Measurements from ENCODE around the gene RC3H1. TPM values are rescaled to one million over a fixed set of nuclear protein-coding genes. Genes with fewer than 3 reads are reported as not detected.
A peak's percentile ranks its signal among the peaks of the same experiment; 100 is the strongest.
"Not testable (repeated sequence)": the region's sequence is repeated elsewhere in the genome, so short reads cannot be mapped to it uniquely, and the experiment has no call there.

The RC3H1 gene
- total and polyA plus RNA-seq, 3 experiments from 2014 or later, result 5.4 to 40.5 (median 39.7) TPM

- Mint-ChIP-seq H3K27me3 (no peaks in the 10 kb centered on the region), H3K9me3 (no peaks in the 10 kb centered on the region), H3K4me1 (peaks cover 57 to 86% (median 83%) of the 10 kb centered on the region in 3 donors), H3K4me3 (no peak overlapping the region), H3K36me3 (peaks cover 4 to 20% (median 7%) of the 10 kb centered on the region in 3 donors), H3K27ac (peak overlapping the region in 1 of 8 donors; percentile 47)
- ChIA-PET CTCF (no interaction called here), POLR2A (no interaction called here)
- Histone ChIP-seq H3K27me3 (ENCODE audit: insufficient read depth, low read length, poor library complexity, severe bottlenecking) (no peaks in the 10 kb centered on the region), H3K9me3 (ENCODE audit: low read length) (no peaks in the 10 kb centered on the region), H3K36me3 (ENCODE audit: insufficient read depth, low read length) (peaks cover 4% of the 10 kb centered on the region), H3K4me3 (ENCODE audit: low read length) (no peak overlapping the region), H3K27ac (ENCODE audit: low read depth, low read length) (no peak overlapping the region), H3K4me1 (ENCODE audit: insufficient read depth, low read length) (peaks cover 13% of the 10 kb centered on the region)
- DNase-seq, result no peak
These were observed 17.1 kb downstream of the RC3H1 start for GRCh38 chr1:174005032-174005431.

DNA sequence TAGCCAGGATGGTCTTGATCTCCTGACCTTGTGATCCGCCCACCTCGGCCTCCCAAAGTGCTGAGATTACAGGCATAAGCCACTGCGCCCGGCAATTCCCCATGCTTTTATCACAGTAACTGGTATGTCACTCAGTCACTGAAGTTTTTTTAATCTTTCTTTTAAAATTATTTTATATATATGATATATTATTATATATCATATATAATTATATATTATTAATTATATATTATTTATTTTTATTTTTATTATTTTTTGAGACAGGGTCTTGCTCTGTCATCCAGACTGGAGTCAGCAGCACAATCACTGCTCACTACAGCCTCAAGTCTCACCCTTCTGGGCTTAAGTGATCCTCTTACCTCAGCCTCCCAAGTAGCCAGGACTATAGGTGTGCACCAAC lies 18.3 kb downstream of the RC3H1 start:
- no peaks in the 10 kb centered on the region for H3K27me3 ChIP-seq (ENCODE audit: insufficient read depth, low read length, poor library complexity, severe bottlenecking)
- H3K4me3 ChIP-seq (ENCODE audit: low read length), result no peak overlapping the region
- POLR2A ChIA-PET, result no interaction called here
- Mint-ChIP-seq H3K27me3 (no peaks in the 10 kb centered on the region), H3K27ac (peak overlapping the region in 1 of 8 donors; percentile 24), H3K36me3 (peaks cover 4 to 18% (median 7%) of the 10 kb centered on the region in 3 donors), H3K4me1 (peaks cover 57 to 85% (median 79%) of the 10 kb centered on the region in 3 donors), H3K9me3 (no peaks in the 10 kb centered on the region), H3K4me3 (peak overlapping the region in 1 of 7 donors; percentile 23)
- H3K36me3 ChIP-seq (ENCODE audit: insufficient read depth, low read length), result peaks cover 4% of the 10 kb centered on the region
- no peak overlapping the region for H3K27ac ChIP-seq (ENCODE audit: low read depth, low read length)
- H3K9me3 ChIP-seq (ENCODE audit: low read length), result no peaks in the 10 kb centered on the region
- H3K4me1 ChIP-seq (ENCODE audit: insufficient read depth, low read length), result peaks cover 10% of the 10 kb centered on the region
- CTCF ChIA-PET, result no interaction called here
- no peak for DNase-seq

DNA sequence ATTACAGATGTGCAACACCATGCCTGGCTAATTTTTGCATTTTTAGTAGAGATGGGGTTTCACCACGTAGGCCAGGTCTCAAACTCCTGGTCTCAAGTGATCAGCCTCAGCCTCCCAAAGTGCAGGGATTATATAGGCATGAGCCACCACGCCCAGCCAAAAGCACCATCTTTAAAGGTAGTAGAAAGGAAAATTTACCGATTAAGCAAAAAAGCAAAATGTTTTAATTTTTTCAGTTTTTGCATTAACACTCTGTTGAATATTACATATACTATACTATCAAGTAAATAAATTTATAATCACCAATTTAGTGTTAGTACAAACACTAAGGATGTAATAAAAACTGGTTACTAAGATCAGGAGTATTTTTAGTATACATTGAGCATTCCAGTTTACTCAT lies 20.6 kb downstream of the RC3H1 start:
- ChIA-PET POLR2A (no interaction called here), CTCF (no interaction called here)
- H3K36me3 Mint-ChIP-seq, result peaks cover 0 to 13% (median 2%) of the 10 kb centered on the region in 3 donors
- peaks cover 10% of the 10 kb centered on the region for H3K4me1 ChIP-seq (ENCODE audit: insufficient read depth, low read length)
- no peak overlapping the region for H3K27ac ChIP-seq (ENCODE audit: low read depth, low read length)
- no peaks in the 10 kb centered on the region for H3K36me3 ChIP-seq (ENCODE audit: insufficient read depth, low read length)
- no peaks in the 10 kb centered on the region for H3K27me3 Mint-ChIP-seq
- H3K4me3 Mint-ChIP-seq, result no peak overlapping the region
- H3K27me3 ChIP-seq (ENCODE audit: insufficient read depth, low read length, poor library complexity, severe bottlenecking), result no peaks in the 10 kb centered on the region
- DNase-seq, result no peak
- peaks cover 59 to 87% (median 78%) of the 10 kb centered on the region in 3 donors for H3K4me1 Mint-ChIP-seq
- H3K27ac Mint-ChIP-seq, result peak overlapping the region in 1 of 8 donors; percentile 33
- no peaks in the 10 kb centered on the region for H3K9me3 Mint-ChIP-seq
- H3K9me3 ChIP-seq (ENCODE audit: low read length), result no peaks in the 10 kb centered on the region
- H3K4me3 ChIP-seq (ENCODE audit: low read length), result no peak overlapping the region

- ChIA-PET POLR2A (no interaction called here), CTCF (no interaction called here)
- peaks cover 0 to 20% (median 2%) of the 10 kb centered on the region in 3 donors for H3K36me3 Mint-ChIP-seq
These were observed 21.8 kb downstream of the RC3H1 start for GRCh38 chr1:174000371-174000770.

GRCh38 chr1:173997791-173998190 lies 24.4 kb downstream of the RC3H1 start:
- peaks cover 53 to 73% (median 71%) of the 10 kb centered on the region in 3 donors for H3K4me1 Mint-ChIP-seq
- CTCF ChIA-PET, result no interaction called here

More at GRCh38 chr1:174000371-174000770, 21.8 kb downstream of the RC3H1 start:
- no peaks in the 10 kb centered on the region for H3K9me3 Mint-ChIP-seq
- peak overlapping the region in 3 of 8 donors; percentile 4 to 52 (median 4) for H3K27ac Mint-ChIP-seq
- Histone ChIP-seq H3K9me3 (ENCODE audit: low read length) (no peaks in the 10 kb centered on the region), H3K4me1 (ENCODE audit: insufficient read depth, low read length) (peaks cover 10% of the 10 kb centered on the region), H3K4me3 (ENCODE audit: low read length) (no peak overlapping the region), H3K27me3 (ENCODE audit: insufficient read depth, low read length, poor library complexity, severe bottlenecking) (no peaks in the 10 kb centered on the region), H3K27ac (ENCODE audit: low read depth, low read length) (no peak overlapping the region), H3K36me3 (ENCODE audit: insufficient read depth, low read length) (peaks cover 3% of the 10 kb centered on the region)
- no peaks in the 10 kb centered on the region for H3K27me3 Mint-ChIP-seq
- H3K4me1 Mint-ChIP-seq, result peaks cover 58 to 86% (median 76%) of the 10 kb centered on the region in 3 donors
- DNase-seq, result no peak
- H3K4me3 Mint-ChIP-seq, result peak overlapping the region in 1 of 7 donors; percentile 24

GRCh38 chr1:173996995-173997394 lies 25.2 kb downstream of the RC3H1 start:
- Mint-ChIP-seq H3K9me3 (no peaks in the 10 kb centered on the region), H3K4me3 (no peak overlapping the region), H3K27ac (peak overlapping the region in 1 of 8 donors; percentile 76), H3K4me1 (peaks cover 49 to 67% (median 65%) of the 10 kb centered on the region in 3 donors), H3K27me3 (no peaks in the 10 kb centered on the region), H3K36me3 (peaks cover 0 to 40% (median 6%) of the 10 kb centered on the region in 3 donors)
- H3K27me3 ChIP-seq (ENCODE audit: insufficient read depth, low read length, poor library complexity, severe bottlenecking), result no peaks in the 10 kb centered on the region
- no peaks in the 10 kb centered on the region for H3K9me3 ChIP-seq (ENCODE audit: low read length)
- H3K27ac ChIP-seq (ENCODE audit: low read depth, low read length), result no peak overlapping the region
- H3K4me3 ChIP-seq (ENCODE audit: low read length), result no peak overlapping the region
- peaks cover 15% of the 10 kb centered on the region for H3K36me3 ChIP-seq (ENCODE audit: insufficient read depth, low read length)
- ChIA-PET POLR2A (no interaction called here), CTCF (no interaction called here)
- peaks cover 10% of the 10 kb centered on the region for H3K4me1 ChIP-seq (ENCODE audit: insufficient read depth, low read length)
- DNase-seq, result no peak

More at GRCh38 chr1:173997791-173998190, 24.4 kb downstream of the RC3H1 start:
- peaks cover 8% of the 10 kb centered on the region for H3K36me3 ChIP-seq (ENCODE audit: insufficient read depth, low read length)
- no peak overlapping the region for H3K4me3 ChIP-seq (ENCODE audit: low read length)
- POLR2A ChIA-PET, result no interaction called here
- H3K27me3 ChIP-seq (ENCODE audit: insufficient read depth, low read length, poor library complexity, severe bottlenecking), result no peaks in the 10 kb centered on the region
- H3K4me1 ChIP-seq (ENCODE audit: insufficient read depth, low read length), result peaks cover 10% of the 10 kb centered on the region
- peak overlapping the region in 4 of 8 donors; percentile 15 to 86 (median 40) for H3K27ac Mint-ChIP-seq
- H3K27me3 Mint-ChIP-seq, result no peaks in the 10 kb centered on the region
- H3K27ac ChIP-seq (ENCODE audit: low read depth, low read length), result no peak overlapping the region
- no peaks in the 10 kb centered on the region for H3K9me3 ChIP-seq (ENCODE audit: low read length)
- H3K4me3 Mint-ChIP-seq, result no peak overlapping the region
- H3K36me3 Mint-ChIP-seq, result peaks cover 0 to 34% (median 2%) of the 10 kb centered on the region in 3 donors
- no peak for DNase-seq
- no peaks in the 10 kb centered on the region for H3K9me3 Mint-ChIP-seq

DNA sequence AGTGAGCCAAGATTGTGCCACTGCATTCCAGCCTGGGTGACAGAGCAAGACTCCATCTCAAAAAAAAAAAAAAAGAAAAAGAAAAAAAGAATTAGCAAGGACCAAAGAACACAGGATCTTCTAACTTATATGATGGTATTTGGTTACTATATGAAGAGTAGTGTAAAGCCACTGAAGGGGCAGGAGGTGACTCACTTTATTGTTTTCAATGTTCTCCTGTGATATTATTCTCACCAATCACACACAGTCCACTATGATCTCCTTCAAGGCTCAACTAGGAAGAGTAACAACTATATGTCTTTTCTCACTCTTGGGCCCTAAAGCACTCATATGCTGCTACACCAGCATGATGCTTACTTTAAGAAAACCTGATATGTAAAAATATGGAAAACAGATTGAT lies 26.7 kb downstream of the RC3H1 start:
- Histone ChIP-seq H3K9me3 (ENCODE audit: low read length) (no peaks in the 10 kb centered on the region), H3K27me3 (ENCODE audit: insufficient read depth, low read length, poor library complexity, severe bottlenecking) (no peaks in the 10 kb centered on the region), H3K36me3 (ENCODE audit: insufficient read depth, low read length) (peaks cover 27% of the 10 kb centered on the region), H3K4me1 (ENCODE audit: insufficient read depth, low read length) (peaks cover 3% of the 10 kb centered on the region), H3K4me3 (ENCODE audit: low read length) (no peak overlapping the region), H3K27ac (ENCODE audit: low read depth, low read length) (no peak overlapping the region)
- ChIA-PET CTCF (no interaction called here), POLR2A (no interaction called here)
- Mint-ChIP-seq H3K27me3 (no peaks in the 10 kb centered on the region), H3K27ac (peak overlapping the region in 4 of 8 donors; percentile 14 to 81 (median 31)), H3K9me3 (no peaks in the 10 kb centered on the region), H3K4me3 (no peak overlapping the region), H3K4me1 (peaks cover 37 to 57% (median 56%) of the 10 kb centered on the region in 3 donors), H3K36me3 (peaks cover 0 to 50% (median 8%) of the 10 kb centered on the region in 3 donors)
- no peak for DNase-seq

DNA sequence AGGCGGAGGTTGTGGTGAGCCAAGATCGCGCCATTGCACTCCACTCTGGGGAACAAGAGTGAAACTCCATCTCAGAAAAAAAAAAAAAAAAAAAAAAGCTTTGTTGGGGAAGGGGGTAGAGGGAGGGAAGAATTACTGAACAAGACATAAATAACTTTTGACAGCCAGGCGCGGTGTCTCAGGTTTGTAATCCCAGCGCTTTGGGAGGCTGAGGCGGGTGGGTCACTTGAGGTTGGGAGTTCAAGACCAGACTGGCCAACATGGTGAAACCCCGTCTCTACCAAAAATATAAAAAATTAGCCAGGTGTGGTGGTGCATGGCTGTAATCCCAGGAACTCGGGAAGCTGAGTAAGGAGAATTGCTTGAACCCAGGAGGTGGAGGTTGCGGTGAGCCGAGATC lies 28.2 kb downstream of the RC3H1 start:
- H3K4me1 ChIP-seq (ENCODE audit: insufficient read depth, low read length); H3K27me3 ChIP-seq (ENCODE audit: insufficient read depth, low read length, poor library complexity, severe bottlenecking); DNase-seq; H3K27ac Mint-ChIP-seq; H3K9me3 ChIP-seq (ENCODE audit: low read length); CTCF ChIA-PET; H3K9me3 Mint-ChIP-seq; H3K27me3 Mint-ChIP-seq; H3K27ac ChIP-seq (ENCODE audit: low read depth, low read length); H3K4me3 ChIP-seq (ENCODE audit: low read length): not testable (repeated sequence)
- Mint-ChIP-seq H3K36me3 (peaks cover 0 to 53% (median 7%) of the 10 kb centered on the region in 3 donors), H3K4me3 (peak overlapping the region in 1 of 7 donors; percentile 68), H3K4me1 (peaks cover 26 to 47% (median 42%) of the 10 kb centered on the region in 3 donors)
- H3K36me3 ChIP-seq (ENCODE audit: insufficient read depth, low read length), result peaks cover 27% of the 10 kb centered on the region
- POLR2A ChIA-PET, result interaction anchor here (0.7 kb wide), 1 partner anchor 213 kb away, joined by 4 read pairs; no protein-coding TSS in a partner anchor
